ENCODE measurements around the gene XPO4.

- TF ChIP-seq, protein P1, sequence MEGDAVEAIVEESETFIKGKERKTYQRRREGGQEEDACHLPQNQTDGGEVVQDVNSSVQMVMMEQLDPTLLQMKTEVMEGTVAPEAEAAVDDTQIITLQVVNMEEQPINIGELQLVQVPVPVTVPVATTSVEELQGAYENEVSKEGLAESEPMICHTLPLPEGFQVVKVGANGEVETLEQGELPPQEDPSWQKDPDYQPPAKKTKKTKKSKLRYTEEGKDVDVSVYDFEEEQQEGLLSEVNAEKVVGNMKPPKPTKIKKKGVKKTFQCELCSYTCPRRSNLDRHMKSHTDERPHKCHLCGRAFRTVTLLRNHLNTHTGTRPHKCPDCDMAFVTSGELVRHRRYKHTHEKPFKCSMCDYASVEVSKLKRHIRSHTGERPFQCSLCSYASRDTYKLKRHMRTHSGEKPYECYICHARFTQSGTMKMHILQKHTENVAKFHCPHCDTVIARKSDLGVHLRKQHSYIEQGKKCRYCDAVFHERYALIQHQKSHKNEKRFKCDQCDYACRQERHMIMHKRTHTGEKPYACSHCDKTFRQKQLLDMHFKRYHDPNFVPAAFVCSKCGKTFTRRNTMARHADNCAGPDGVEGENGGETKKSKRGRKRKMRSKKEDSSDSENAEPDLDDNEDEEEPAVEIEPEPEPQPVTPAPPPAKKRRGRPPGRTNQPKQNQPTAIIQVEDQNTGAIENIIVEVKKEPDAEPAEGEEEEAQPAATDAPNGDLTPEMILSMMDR (IDR thresholded peaks at IDR 0.05) = no peak
- no peak for TF ChIP-seq EP300 (IDR thresholded peaks at IDR 0.05)
Observed at GRCh38 chr13:20808874-20809273, 93.7 kb downstream of the XPO4 start.

All from ovary (tissue), 3 donors.